Activated CD8-positive, alpha-beta memory T cell treated with anti-CD3 and anti-CD28 coated beads for 24 hours (primary cell): ENCODE measurements around the gene HDGFL2.

Source experiments
- DNase-seq: peaks from one replicate; pipeline ENCODE4 v3.0.0-alpha.2; 2020

HDGFL2 gene

GRCh38 chr19:4499855-4500254 is 27.8 kb downstream of the HDGFL2 start:
- DNase-seq, result no peak

GRCh38 chr19:4500841-4501591 is 28.9 kb downstream of the HDGFL2 start:
- no peak for DNase-seq

- no peak for DNase-seq
Observed at GRCh38 chr19:4501691-4502090, 29.6 kb downstream of the HDGFL2 start.

GRCh38 chr19:4502282-4503131 is 30.4 kb downstream of the HDGFL2 start:
- DNase-seq, result no peak

- DNase-seq, result no peak
Observed at GRCh38 chr19:4503132-4503824, 31.2 kb downstream of the HDGFL2 start.

- DNase-seq, result no peak
Observed at GRCh38 chr19:4503825-4504170, 31.7 kb downstream of the HDGFL2 start.

- no peak for DNase-seq
Observed at GRCh38 chr19:4504297-4504701, 32.2 kb downstream of the HDGFL2 start.

- no peak for DNase-seq
Observed at GRCh38 chr19:4504891-4505569, 32.9 kb downstream of the HDGFL2 start.

- no peak for DNase-seq
Observed at GRCh38 chr19:4505570-4506448, 33.7 kb downstream of the HDGFL2 start.

GRCh38 chr19:4506449-4507149 is 34.5 kb downstream of the HDGFL2 start:
- DNase-seq, result no peak

GRCh38 chr19:4507150-4507452 is 35.0 kb downstream of the HDGFL2 start:
- no peak for DNase-seq

GRCh38 chr19:4507804-4508203 is 35.7 kb downstream of the HDGFL2 start:
- DNase-seq, result no peak

GRCh38 chr19:4508698-4509097 is 36.6 kb downstream of the HDGFL2 start:
- no peak for DNase-seq

- DNase-seq, result no peak
Observed at GRCh38 chr19:4510435-4511255, 38.5 kb downstream of the HDGFL2 start.

- DNase-seq, result no peak
Observed at GRCh38 chr19:4511300-4512054, 39.4 kb downstream of the HDGFL2 start.

GRCh38 chr19:4512070-4512469 is 40.0 kb downstream of the HDGFL2 start:
- no peak for DNase-seq

GRCh38 chr19:4513248-4513647 is 41.2 kb downstream of the HDGFL2 start:
- no peak for DNase-seq

- DNase-seq, result no peak
Observed at GRCh38 chr19:4515732-4516131, 43.6 kb downstream of the HDGFL2 start.

- DNase-seq, result no peak
Observed at GRCh38 chr19:4516199-4516938, 44.3 kb downstream of the HDGFL2 start.
